ENCODE data around the gene AIP. TPM values are rescaled to one million over a fixed set of nuclear protein-coding genes. Genes with fewer than 3 reads are reported as not detected.

The AIP gene
- total RNA-seq, 4 donors from 2014 or later = 33.0 to 60.8 (median 48.8) TPM

- no peaks in the 10 kb centered on the region for H3K9me3 ChIP-seq
- no peak overlapping the region for H3K4me3 ChIP-seq
- DNase-seq (no peak), ATAC-seq (no peak)
- peaks cover 4 to 10% of the 10 kb centered on the region in 2 donors for H3K4me1 ChIP-seq
- TF ChIP-seq CTCF (IDR thresholded peaks at IDR 0.05 in 4 of 5, conservative IDR thresholded peaks at IDR 0.05 in 1 of 5) = no peak
- no peak for TF ChIP-seq POLR2A (IDR thresholded peaks at IDR 0.05)
- in situ Hi-C loops (cut with MboI; ENCODE audit: low sequenced_read_pairs in 4 of 4) = loop anchor here in 3 of 4 donors (10.0 kb wide), 1 partner anchor 105 kb away; the partner anchor contains the start of gene RAD9A (in 3 of the 3)
- H3K36me3 ChIP-seq = peaks cover 0 to 8% of the 10 kb centered on the region in 2 donors
- H3K27me3 ChIP-seq = peaks cover 0 to 10% (median 0%) of the 10 kb centered on the region in 3 donors
- intact Hi-C loops (cut with DNase I; ENCODE audit: low total_unique reads) = no loop called here
- no peak overlapping the region for H3K27ac ChIP-seq
Measured at GRCh38 chr11:67499808-67500483, 17.1 kb downstream of the AIP start.

- Histone ChIP-seq H3K4me3 (no peak overlapping the region), H3K27ac (no peak overlapping the region), H3K36me3 (peaks cover 0 to 4% of the 10 kb centered on the region in 2 donors), H3K27me3 (peaks cover 0 to 12% (median 0%) of the 10 kb centered on the region in 3 donors), H3K4me1 (peaks cover 5 to 13% of the 10 kb centered on the region in 2 donors), H3K9me3 (no peaks in the 10 kb centered on the region)
- ATAC-seq (no peak), DNase-seq (no peak)
- intact Hi-C loops (cut with DNase I; ENCODE audit: low total_unique reads) = no loop called here
- in situ Hi-C loops (cut with MboI; ENCODE audit: low sequenced_read_pairs in 4 of 4) = loop anchor here in 3 of 4 donors (10.0 kb wide), 1 partner anchor 106 kb away; the partner anchor contains the start of gene RAD9A (in 3 of the 3)
- no peak for TF ChIP-seq POLR2A (IDR thresholded peaks at IDR 0.05)
- TF ChIP-seq CTCF (IDR thresholded peaks at IDR 0.05 in 4 of 5, conservative IDR thresholded peaks at IDR 0.05 in 1 of 5) = no peak
Measured at GRCh38 chr11:67500484-67500821, 17.6 kb downstream of the AIP start.

DNA sequence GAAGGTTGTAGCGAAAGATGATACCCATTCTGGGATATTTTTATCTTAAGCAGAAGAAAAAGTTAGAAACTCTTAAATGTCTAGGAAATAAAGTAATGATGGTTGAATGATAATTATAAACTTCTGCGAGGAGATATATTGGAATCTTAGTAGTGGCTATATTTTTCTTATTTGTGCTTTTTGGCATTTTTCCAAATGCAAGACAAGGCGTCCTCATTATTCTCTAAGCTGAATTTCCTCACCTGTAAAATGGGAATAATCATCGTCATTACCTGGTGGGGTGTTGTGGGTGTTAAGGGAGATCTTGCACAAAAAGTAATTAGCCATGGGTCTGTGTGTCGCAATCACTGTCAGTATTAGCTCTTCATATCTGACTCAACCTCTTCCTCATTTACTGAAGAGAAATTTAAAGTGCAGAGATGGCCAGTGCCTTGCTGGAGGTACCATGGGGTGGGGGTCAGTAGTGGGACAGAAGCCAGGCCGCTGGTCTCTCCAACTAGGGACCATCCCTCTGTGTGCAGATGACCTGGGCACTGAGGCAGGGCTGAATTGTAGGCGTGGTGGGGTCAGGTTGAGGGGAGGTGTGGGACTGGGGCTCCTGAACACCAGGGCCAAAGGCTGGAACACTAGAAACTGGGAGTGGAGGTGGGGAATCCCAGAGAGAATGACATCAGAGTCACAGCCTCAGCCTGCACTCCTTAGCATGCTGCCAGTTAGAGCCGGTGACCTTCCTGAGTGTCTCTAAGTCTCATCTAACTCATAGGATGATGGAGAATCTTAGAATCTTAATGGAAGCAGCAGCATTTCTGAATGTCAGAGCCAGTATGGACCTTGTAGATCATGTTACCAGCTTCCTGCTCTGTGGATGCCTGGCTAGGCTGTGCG lies 18.2 kb downstream of the AIP start:
- intact Hi-C loops (cut with DNase I; ENCODE audit: low total_unique reads) = no loop called here

DNA sequence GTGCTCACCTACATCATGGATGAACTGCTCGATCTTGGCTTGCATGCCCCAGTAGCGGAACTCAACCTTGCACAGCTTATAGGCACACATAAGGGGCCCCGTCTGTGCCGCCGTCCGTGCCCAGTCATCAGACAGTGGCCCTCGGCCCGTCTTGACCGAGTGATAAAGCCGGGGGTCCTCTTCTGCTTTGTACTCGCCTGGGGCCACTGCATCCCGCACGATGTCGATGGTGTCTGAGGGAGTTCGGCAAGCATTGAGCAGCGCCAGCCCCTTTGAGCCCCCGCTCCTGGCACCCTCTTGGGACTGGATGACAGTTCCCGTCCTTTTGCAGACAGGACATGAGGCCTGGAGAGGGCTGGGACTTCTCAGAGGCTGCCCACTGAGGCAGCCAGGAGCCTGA lies 19.0 kb downstream of the AIP start:
- H3K36me3 ChIP-seq = peaks cover 0 to 4% of the 10 kb centered on the region in 2 donors
- H3K9me3 ChIP-seq = no peaks in the 10 kb centered on the region
- H3K27ac ChIP-seq = no peak overlapping the region
- intact Hi-C loops (cut with DNase I; ENCODE audit: low total_unique reads) (no loop called here), in situ Hi-C loops (cut with MboI; ENCODE audit: low sequenced_read_pairs in 4 of 4) (loop anchor here in 3 of 4 donors (10.0 kb wide), 1 partner anchor 107 kb away; the partner anchor contains the start of gene RAD9A (in 3 of the 3))
- ATAC-seq = no peak
- no peak for DNase-seq
- peaks cover 15 to 25% of the 10 kb centered on the region in 2 donors for H3K4me1 ChIP-seq
- peaks cover 0 to 13% (median 0%) of the 10 kb centered on the region in 3 donors for H3K27me3 ChIP-seq
- TF ChIP-seq CTCF (IDR thresholded peaks at IDR 0.05 in 4 of 5, conservative IDR thresholded peaks at IDR 0.05 in 1 of 5) = no peak
- TF ChIP-seq POLR2A (IDR thresholded peaks at IDR 0.05) = no peak
- H3K4me3 ChIP-seq = no peak overlapping the region

More for the DNA sequence above, 18.2 kb downstream of the AIP start:
- Histone ChIP-seq H3K27ac (no peak overlapping the region), H3K27me3 (peaks cover 0 to 13% (median 0%) of the 10 kb centered on the region in 3 donors), H3K9me3 (no peaks in the 10 kb centered on the region), H3K36me3 (peaks cover 0 to 4% of the 10 kb centered on the region in 2 donors), H3K4me3 (no peak overlapping the region), H3K4me1 (peaks cover 11 to 19% of the 10 kb centered on the region in 2 donors)
- TF ChIP-seq CTCF (IDR thresholded peaks at IDR 0.05 in 4 of 5, conservative IDR thresholded peaks at IDR 0.05 in 1 of 5) (no peak), POLR2A (IDR thresholded peaks at IDR 0.05) (no peak)
- in situ Hi-C loops (cut with MboI; ENCODE audit: low sequenced_read_pairs in 4 of 4) = loop anchor here in 3 of 4 donors (10.0 kb wide), 1 partner anchor 106 kb away; the partner anchor contains the start of gene RAD9A (in 3 of the 3)
- DNase-seq (no peak), ATAC-seq (no peak)
